ENCODE measurements around the gene FCRLB.

FCRLB gene

DNA sequence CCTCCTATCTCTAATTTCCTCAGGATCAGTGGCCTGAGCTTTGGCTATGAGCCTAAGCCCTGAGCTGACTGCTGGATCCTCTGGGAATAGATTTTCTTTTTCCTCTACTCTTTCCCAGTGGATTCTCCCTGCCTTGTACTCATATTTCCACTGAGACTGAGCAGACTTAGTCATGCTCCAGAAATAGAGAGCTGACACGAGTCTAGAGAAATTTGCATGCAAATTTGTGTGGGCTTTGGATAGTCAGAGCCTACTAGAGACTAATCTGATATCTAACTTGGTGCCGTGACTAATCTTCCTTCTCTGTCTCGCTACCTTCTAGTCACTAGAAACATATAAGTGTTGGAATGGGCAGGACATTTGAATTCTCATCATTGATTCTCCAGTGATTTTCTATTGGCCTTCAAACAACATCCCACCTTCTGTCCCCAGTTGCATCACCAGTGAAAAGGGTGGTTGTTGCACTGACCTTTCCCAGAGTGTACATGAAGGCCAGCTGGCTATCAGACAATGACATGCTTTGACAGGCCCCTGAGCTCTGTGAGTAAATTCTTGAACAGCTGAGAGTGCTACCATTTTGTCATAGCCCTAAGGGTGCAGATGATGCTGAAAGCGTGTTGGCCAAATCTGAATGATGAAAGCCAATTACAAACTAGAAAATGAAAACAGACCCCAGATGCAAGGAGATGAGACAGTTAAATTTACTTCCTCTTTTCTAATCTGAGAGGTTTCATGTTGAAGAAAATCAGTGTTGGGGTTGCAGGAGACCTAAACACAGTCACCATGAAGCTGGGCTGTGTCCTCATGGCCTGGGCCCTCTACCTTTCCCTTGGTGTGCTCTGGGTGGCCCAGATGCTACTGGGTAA lies 14.6 kb upstream of the FCRLB start, which contains the start of gene FCRLA:
Gene FCRLA, plus strand, starts transcription at position 748 of the 866 bp plus-strand sequence. Its CDS starts 36 bp downstream, at position 784.
- TF ChIP-seq, protein P1, sequence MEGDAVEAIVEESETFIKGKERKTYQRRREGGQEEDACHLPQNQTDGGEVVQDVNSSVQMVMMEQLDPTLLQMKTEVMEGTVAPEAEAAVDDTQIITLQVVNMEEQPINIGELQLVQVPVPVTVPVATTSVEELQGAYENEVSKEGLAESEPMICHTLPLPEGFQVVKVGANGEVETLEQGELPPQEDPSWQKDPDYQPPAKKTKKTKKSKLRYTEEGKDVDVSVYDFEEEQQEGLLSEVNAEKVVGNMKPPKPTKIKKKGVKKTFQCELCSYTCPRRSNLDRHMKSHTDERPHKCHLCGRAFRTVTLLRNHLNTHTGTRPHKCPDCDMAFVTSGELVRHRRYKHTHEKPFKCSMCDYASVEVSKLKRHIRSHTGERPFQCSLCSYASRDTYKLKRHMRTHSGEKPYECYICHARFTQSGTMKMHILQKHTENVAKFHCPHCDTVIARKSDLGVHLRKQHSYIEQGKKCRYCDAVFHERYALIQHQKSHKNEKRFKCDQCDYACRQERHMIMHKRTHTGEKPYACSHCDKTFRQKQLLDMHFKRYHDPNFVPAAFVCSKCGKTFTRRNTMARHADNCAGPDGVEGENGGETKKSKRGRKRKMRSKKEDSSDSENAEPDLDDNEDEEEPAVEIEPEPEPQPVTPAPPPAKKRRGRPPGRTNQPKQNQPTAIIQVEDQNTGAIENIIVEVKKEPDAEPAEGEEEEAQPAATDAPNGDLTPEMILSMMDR (IDR thresholded peaks at IDR 0.05; ENCODE audit: low read depth, low read length, missing control alignments) = no peak
- DNase-seq (ENCODE audit: extremely low read depth, low read depth) = peak; percentile 72
- no peak within 1 kb of the TSS for H3K4me3 ChIP-seq (replicated peaks; ENCODE audit: low read depth, low read length)

DNA sequence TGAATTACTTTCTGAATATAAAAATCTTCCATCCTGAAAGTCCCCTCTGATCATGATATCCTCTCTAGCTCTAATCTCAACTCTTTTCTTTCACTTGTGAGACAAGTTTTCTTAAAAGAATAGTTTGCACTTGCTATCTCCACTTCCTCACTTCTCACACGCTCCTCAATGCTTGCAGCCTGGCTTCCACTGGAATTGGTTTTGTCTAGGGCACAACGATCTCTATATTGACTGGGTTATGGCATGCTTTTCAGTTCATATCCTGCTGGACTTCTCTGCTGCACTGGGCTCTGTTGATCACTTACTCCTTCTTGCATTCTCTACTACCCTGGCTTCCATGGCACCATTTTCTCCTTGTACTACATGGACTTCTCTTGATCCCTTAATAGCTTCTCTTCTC lies 13.8 kb upstream of the FCRLB start:
- no peak for DNase-seq (ENCODE audit: extremely low read depth, low read depth)
- TF ChIP-seq, protein P1 (IDR thresholded peaks at IDR 0.05; ENCODE audit: low read depth, low read length, missing control alignments) = no peak
- no peak overlapping the region for H3K4me3 ChIP-seq (replicated peaks; ENCODE audit: low read depth, low read length)

DNA sequence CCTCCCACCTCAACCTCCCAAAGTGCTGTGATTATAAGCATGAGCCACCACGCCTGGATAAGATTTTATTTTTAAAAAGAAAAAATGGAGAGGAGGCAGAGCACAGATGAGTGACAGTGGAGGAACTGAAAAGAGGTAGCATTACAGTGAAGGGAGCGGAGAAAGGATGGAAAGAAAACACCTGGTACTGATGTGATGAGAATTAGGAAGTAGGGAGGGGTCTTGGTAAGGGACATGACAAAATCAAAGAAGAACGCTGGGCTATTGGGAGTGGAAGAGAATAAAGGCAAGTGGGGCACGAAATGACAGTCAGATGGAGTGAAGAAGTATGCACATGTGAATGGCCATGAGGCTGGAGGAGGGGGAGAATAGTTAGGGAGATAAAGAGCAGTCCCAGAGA lies 12.0 kb upstream of the FCRLB start:
- no peak for DNase-seq (ENCODE audit: extremely low read depth, low read depth)
- TF ChIP-seq, protein P1 (IDR thresholded peaks at IDR 0.05; ENCODE audit: low read depth, low read length, missing control alignments) = no peak
- H3K4me3 ChIP-seq (replicated peaks; ENCODE audit: low read depth, low read length) = no peak overlapping the region

DNA sequence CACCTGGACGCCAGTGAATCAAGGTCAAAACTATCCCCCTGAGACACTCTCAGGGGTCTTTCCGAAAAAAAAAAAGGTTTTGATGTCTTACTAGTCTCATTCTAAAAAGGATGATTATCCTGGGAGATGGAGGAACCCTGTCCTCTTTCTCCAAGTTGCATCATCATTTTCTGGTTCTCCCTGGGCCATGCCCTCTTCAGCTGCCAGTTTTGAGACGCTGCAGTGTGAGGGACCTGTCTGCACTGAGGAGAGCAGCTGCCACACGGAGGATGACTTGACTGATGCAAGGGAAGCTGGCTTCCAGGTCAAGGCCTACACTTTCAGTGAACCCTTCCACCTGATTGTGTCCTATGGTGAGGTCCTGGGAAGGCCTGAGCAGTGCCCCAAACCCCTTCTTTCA lies 10.8 kb upstream of the FCRLB start:
- no peak for DNase-seq (ENCODE audit: extremely low read depth, low read depth)
- TF ChIP-seq, protein P1 (IDR thresholded peaks at IDR 0.05; ENCODE audit: low read depth, low read length, missing control alignments) = no peak
- no peak overlapping the region for H3K4me3 ChIP-seq (replicated peaks; ENCODE audit: low read depth, low read length)

DNA sequence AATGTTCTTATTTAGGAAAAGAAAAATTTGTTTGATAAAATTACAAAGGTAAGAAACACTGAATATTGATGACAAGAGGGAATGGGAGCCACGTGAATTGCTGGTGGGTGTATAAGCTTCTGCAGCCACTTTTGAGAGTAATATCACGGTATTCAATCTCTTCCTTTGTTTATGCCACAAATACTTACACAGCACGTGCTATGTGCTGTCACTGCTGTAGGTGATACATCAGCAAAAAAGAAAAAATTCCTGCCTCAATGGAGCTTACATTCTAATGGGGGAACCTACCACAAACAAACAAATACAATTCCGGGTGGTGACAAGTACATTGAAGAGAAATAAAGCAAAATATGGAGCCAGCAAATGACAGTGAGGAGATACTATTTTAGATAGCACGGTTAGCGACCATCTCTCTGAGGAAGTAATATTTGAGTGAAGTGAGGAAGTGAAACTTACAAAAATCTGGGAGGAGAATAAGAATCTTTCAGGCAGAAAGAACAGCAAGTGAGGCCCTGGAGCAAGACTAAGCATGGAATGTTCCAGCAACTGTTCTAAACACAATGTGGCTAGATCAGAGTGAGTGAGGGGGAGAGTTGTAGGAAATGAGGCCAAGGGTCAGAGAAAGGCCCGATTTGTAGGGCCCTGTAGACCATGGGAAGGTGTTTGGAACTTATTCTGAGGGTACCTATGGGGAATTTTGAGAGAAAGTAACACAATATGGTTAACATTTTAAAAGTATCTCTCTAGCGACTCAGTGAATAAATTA lies 2.6 kb upstream of the FCRLB start:
- DNase-seq (ENCODE audit: extremely low read depth, low read depth) = no peak
- TF ChIP-seq, protein P1 (IDR thresholded peaks at IDR 0.05; ENCODE audit: low read depth, low read length, missing control alignments) = no peak
- no peak overlapping the region for H3K4me3 ChIP-seq (replicated peaks; ENCODE audit: low read depth, low read length)

DNA sequence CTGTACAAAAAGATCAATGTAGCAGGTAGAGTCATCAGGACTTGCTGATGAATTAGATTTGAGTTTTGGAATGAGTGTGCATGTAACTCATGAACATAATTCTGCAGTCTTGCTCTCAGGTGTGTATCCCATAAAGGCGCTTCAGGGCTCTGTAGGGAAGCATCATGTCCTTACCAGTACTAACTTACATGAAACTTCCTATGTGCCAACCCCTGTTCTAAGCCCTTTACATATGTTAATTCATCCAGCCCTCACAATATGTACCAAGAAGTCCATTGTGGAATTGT lies 2.1 kb upstream of the FCRLB start:
- TF ChIP-seq, protein P1 (IDR thresholded peaks at IDR 0.05; ENCODE audit: low read depth, low read length, missing control alignments) = no peak
- H3K4me3 ChIP-seq (replicated peaks; ENCODE audit: low read depth, low read length) = no peak overlapping the region
- DNase-seq (ENCODE audit: extremely low read depth, low read depth) = no peak

Measured in HFF-Myc (cell line).